DMS79 (cell line): ENCODE data around the gene MGAT2.
A peak's percentile ranks its signal among the peaks of the same experiment; 100 is the strongest.
"Not testable (repeated sequence)": the region's sequence is repeated elsewhere in the genome, so short reads cannot be mapped to it uniquely, and the experiment has no call there.

Source experiments
- DNase-seq: peaks from one replicate; lab custom pipeline; 2025; lab: John Stamatoyannopoulos, UW

The MGAT2 gene

DNA sequence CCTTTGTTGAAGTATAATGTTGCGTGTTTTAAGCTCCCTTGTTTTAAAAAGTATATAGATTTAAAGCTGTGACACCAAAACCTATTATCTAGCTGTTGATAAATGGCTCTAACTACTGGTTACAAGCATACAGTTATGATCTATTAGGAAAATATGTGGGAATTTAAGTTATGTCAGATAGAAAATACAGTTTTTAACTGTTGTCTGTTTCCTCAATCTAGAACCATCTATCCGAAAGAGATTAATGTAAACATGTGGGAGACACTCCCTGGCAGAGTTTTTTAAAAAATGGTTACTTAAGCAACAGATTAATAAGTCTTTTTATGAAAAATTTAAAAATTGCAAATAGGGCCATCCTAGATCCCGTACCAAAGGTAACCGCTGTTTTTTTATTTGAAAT, 8.3 kb upstream of the MGAT2 start:
- DNase-seq = no peak

DNA sequence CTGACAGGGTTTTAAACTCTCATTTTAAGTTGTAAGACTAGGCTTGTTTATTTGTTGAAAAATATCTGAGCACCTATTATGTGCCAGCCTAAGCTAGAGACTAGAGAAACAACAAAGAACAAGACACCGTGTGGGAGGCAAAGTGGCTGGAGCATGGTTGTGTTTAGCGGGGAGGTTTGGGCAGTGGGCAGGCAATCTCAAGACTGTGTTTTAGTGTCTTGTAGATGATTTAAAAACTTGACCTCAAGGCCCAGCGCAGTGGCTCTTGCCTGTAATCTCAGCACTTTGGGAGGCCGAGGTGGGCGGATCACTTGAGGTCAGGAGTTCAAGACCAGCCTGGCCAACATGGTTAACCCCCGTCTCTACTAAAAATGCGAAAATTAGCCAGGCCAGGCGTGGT, 7.9 kb upstream of the MGAT2 start:
- DNase-seq = no peak

DNA sequence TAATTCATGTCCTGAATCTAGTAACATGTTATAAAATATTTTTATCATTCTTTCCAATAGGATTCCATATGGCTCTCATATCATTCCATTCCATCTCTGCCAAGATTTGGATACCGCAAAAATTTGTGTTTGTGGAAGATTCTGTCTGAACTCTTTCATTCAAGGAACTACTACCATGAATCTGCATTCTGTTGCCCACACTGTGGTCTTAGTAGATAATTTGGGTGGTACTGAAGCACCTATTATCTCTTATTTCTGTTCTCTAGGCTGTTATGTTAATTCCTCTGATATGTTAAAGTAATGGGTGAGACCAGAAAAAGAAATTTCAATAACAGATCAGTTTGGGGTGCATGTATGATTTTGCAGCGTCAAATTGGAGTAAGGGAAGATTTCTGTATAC, 6.4 kb upstream of the MGAT2 start:
- DNase-seq = no peak

DNA sequence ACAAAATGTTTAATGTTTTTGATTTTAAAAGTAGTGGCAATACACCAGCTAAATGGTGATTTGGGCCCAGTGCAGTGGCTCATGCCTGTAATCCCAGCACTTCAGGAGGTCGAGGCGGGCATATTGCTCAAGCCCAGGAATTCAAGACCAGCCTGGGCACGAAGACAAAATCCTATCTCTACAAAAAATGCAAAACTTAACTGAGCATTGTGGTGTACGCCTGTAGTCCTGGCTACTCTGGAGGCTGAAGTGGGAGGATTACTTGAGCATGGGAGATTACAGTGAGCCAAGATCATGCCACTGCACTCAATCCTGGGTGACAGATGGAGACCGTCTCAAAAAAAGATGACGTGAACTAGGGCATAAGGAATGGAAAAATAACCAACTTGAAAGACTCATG, 4.8 kb upstream of the MGAT2 start:
- no peak for DNase-seq

DNA sequence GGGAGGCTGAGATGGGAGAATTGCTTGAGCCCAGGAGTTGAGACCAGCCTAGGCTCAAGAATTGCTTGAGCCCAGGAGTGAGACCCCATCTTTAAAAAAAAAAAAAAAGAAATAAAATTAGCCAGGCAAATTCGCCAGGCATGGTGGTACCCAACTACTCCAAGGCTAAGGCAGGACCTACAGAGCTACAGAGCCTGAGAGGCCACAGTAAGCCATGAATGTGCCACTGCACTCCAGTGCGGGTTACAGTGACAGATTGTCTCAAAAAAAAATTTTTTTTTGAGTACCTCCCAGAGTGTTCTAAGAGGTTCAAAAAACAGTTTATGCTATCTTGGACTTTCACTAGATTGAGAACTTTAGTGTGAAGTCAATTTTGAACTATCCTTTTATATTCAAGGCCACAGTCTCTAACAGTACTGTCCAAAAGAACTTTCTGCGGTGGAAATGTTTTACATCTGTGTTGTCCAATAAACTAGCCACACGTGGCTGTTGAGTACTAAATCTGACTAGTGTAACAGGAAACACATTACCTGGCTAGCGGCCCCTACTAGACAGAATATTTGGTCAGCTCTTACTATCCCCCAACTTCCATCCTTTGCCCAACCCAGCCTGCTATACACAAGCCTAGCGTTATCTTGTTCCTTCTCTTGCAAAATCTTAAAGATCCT, 2.6 kb upstream of the MGAT2 start:
- no peak for DNase-seq

DNA sequence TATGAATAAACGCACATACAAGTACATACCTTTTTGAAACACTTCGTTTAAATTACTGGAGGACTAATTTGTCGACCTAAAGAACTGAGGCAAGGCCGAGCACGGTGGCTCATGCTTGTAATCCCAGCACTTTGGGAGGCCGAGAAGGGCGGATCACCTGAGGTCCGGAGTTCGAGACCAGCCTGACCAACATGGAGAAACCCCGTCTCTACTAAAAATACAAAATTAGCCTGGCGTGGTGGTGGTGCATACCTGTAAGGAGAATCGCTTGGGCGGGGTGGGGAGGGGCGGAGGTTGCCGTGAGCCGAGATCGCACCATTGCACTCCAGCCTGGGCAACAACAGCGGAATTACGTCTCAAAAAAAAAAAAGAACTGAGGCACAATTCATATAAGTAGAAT, 1.3 kb upstream of the MGAT2 start:
- DNase-seq = not testable (repeated sequence)

DNA sequence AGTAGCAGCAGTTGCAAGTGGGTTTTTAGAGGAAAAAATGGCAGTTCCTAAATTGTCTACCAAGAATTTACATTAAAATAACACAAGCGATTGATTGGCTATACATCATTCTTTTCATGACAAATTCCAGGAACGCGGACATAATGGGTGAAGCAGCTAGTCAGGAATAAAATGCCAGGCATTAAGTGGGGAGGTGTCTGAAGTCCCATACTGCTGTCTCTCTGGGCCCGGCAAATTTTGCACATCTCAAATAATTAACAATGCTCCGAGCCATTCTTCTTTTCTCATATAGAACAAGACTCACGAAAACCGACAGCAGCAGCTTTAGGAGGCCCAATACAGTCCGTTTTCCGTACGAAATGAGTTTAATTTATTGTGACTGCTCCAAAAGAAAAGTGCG, 869 bp upstream of the MGAT2 start:
- no peak for DNase-seq

DNA sequence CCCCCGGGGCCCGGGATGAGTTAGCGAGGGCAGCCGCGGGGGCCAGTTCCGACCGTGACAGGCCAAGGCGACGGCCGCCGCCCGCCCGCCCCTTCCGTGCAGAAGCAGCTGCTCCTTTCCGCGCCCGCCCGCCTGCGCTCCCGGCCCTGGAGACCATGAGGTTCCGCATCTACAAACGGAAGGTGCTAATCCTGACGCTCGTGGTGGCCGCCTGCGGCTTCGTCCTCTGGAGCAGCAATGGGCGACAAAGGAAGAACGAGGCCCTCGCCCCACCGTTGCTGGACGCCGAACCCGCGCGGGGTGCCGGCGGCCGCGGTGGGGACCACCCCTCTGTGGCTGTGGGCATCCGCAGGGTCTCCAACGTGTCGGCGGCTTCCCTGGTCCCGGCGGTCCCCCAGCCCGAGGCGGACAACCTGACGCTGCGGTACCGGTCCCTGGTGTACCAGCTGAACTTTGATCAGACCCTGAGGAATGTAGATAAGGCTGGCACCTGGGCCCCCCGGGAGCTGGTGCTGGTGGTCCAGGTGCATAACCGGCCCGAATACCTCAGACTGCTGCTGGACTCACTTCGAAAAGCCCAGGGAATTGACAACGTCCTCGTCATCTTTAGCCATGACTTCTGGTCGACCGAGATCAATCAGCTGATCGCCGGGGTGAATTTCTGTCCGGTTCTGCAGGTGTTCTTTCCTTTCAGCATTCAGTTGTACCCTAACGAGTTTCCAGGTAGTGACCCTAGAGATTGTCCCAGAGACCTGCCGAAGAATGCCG, 699 bp downstream of the MGAT2 start:
- DNase-seq = peak; percentile 49

DNA sequence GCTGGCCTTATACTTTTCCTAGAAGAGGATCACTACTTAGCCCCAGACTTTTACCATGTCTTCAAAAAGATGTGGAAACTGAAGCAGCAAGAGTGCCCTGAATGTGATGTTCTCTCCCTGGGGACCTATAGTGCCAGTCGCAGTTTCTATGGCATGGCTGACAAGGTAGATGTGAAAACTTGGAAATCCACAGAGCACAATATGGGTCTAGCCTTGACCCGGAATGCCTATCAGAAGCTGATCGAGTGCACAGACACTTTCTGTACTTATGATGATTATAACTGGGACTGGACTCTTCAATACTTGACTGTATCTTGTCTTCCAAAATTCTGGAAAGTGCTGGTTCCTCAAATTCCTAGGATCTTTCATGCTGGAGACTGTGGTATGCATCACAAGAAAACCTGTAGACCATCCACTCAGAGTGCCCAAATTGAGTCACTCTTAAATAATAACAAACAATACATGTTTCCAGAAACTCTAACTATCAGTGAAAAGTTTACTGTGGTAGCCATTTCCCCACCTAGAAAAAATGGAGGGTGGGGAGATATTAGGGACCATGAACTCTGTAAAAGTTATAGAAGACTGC, 1.5 kb downstream of the MGAT2 start:
- no peak for DNase-seq

DNA sequence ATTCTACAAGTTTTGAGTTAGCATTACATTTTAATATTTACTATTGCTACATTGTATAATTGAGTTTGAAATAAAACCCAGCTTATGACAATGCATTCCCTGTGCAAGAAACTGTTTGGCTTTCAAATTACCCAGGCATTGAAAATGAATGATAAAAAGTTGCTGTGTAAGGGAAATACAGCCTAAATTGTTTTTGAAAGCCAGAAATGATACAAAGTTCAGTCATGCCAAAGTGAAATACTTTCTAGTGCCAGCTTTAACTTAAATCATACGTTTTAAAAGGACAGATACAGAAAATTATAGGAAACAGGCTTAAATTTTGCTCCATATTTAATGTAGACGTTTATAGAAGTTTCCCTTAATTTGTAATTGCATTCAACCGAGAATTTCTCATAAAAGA, 2.8 kb downstream of the MGAT2 start:
- DNase-seq = no peak

DNA sequence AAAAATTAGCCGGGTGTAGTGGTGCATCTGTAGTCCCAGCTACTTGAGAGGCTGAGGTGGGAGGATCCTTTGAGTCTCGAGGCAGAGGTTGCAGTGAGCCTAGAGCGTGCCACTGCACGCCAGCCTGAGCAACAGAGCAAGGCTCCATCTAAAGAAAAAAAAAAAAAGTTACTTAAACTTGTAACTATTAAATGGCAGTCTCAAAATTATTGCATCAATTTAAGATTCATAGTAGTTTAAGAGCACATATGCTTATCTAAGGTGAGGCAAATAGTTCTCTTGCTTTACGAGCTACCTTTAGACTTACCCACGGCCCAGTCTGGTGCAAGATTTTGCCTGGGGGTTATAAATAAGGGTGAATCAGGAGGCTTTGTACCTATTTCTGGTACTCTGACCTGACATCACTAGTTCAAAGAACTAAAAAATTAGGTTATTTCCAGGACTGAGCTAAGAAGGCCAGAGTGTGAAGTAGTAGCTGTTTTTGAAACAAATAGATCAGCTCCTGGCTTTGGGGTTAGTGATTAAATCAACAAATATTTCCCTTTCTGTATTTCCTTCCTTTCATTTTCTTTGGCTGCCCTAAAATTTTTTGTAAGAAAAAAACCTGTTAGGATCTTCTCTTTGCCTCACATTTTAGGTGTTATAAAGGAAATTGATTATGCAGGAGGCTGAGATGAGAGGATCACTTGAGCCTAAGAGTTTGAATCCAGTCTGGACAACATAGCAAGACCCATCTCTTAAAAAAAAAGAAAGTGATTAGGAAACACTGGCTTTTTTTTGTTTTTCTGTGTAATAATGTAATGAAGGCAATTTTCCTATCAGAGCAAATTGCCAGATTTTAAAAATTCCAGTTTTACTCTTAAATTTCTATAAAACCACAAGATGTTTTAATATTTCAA, 3.6 kb downstream of the MGAT2 start:
- DNase-seq = no peak

DNA sequence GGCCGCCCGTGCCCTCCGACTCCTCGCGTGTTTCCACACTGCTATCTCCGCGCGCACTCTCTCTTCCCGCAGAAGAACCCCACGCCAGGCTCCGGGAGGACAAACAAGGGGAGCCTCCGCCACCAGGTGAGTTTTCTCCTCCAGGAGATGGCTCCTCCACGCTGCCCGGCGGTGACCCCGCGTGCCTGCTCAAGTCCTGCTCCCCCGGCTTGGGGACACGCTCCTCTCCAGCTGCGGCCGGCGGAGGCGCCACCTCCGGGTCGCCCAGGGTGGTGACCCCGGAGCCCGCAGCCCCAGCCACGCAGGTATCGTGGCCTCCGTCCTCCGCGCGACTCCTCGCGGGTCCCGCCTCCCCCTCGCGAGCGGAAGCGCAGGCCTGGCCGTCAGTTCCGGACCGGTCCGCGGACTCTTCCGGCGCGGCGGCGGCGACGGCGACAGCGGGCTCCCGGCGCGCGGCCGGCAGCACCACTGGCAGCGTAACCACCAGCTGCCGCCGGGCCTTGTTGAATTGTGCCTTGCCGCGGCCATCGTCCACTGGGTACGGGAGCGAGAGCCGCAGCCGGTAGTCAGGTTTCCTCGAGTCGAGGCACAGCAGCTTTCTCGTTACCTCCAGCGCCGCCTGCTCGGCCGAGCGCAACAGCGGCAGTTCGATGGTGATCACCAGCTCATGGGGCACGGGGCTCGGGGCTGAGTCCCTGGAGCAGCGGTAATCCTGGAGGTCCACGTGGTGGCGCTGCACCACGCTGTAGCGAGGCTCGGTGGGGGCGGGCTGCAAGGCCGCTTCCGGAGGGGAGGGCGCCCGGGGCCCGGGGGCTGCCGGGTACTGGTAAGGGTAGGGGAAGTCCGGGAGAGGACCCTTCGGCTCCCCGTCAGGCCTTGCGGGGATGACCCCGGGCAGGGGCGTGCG, 13.3 kb downstream of the MGAT2 start:
- DNase-seq = peak; percentile 92

DNA sequence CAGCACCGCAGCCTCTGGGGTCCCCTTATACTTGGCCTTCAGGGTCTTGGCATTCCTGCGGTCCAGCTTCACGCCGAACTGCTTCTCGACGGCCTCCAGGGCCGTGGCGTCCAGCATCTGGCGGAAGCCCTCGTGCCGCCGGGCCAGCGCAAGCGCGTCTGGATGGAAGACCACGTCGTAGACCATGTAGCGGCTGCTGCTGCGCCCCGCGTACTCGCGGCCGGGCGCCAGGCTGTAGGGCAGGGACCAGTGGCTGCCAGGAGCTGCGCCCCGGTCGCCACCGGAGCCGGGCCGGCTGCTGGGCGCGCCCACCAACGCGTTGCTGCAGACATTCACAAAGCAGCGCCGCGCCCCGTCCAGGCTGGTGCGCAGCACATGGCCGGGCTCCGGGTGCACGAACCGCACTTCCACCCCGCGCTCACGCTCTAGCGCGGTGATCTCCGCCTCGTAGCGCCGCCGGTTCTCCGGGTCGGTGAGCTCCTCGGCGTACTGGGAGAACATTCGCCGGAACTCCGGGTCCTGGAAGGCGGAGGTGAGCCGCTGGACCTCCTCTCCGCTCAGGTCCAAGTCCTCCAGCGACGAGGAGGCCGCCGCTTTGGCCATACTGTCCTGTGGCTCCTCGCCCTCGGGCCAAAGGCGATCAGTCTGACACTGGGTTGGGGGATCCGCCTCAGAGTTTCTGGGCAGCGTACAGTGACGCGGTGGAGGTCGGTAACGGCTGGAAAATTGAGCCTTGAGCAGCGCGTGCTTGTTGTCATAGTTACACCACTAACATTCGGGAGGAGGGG, 14.1 kb downstream of the MGAT2 start, which contains the start of gene DNAAF2:
Gene DNAAF2, minus strand, starts transcription at position 698 of the 788 bp plus-strand sequence. Its CDS starts 95 bp downstream, at position 603.
- peak; percentile 51 for DNase-seq

DNA sequence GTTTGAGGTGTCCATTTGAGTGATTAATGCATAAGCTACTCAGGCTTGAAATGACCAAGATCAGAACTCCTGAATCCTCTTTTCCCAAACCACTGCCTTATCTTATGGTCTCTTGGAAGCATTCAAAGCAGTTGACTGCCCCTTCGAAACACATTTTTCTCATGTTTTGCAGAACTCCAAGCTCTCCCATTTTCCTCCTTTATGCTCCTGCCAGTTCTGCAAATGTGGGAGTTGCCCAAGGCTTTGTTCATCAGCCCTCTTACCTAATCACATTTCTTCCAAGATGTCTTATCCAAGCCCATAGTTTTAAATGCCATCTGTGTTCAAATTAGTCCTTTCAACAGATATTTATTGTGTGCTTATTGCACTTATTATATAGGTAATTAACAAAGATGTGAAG, 16.3 kb downstream of the MGAT2 start:
- no peak for DNase-seq

DNA sequence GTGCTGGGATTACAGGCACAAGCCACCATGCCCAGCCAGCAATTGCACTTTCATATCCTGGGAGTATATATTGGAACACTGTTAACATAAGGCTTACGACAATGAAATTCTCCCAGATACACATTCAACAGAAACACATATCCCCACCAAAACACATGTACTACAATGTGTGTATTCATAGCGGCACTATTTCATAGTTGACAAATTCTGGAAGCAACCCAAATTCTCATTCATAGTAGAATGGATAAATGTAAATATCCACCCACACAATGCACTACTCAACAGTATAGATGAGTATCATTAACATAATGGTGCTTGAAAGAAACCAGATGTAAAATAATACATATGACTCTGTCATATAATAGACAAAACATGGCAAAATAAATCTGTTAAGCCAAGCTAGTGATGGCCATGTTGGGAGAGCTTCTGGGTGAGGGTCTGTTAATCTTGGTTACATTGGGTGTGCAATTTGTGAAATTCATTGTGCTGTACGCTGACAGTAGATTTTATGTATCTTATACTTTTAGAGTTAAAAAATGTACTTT, 17.0 kb downstream of the MGAT2 start:
- DNase-seq = no peak

DNA sequence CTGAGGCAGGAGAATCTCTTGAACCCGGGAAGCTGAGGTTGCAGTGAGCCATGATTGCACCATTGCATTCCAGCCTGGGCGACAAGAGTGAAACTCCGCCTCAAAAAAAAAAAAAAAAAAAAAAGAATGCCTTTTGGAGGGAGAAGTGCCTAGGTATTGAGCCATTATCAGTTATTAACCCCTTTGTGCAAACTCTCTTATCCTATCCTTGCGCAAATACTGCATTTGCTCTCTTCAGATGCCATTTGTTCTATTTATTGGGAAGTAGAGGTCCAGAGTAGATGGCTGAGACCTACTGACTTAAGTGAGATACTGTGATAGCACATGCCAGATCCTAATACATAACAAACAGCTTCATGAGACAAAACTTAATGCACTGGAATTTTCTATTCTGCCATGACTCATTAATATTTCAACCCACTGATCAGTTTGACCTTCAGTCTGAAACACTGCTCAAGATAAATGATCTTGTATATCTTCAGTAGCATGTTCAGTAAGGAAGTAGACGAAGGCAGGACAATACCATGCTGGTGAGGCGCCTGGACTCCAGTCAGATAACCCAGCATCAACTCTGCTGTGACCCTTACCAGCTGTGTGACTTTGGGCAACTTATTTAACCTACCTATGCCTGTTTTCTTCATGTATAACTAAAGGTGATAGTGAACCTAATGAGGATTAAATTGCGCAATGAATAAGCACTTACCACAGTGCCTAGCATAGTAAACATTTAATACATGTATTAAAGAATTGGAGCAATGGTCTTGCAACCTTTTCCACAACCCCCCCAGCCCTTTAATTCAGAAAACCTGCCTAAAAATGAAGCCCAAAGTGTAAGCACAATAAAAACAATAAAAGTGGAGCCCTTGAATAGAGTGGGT, 20.2 kb downstream of the MGAT2 start:
- DNase-seq = no peak

DNA sequence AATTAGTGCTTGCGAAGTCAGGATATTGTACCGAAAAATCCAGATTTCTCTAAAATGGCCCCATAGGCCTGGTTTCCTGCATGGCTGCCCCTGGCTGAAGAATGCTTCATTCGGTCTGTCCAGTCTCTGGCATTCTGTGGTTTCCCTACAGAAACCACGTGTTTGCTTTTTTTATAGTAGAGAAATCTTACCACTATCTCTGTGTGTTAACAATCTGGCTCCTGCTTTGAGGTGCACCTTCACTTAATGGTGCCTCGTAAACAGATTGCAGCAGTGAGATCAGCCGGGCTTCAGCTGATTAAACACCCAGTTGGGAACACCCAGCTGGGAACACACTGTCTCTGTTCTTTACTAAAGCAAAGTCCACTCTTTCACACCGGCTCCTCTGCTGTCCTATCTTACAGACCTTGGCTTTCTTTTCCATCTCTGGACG, 21.1 kb downstream of the MGAT2 start:
- no peak for DNase-seq

DNA sequence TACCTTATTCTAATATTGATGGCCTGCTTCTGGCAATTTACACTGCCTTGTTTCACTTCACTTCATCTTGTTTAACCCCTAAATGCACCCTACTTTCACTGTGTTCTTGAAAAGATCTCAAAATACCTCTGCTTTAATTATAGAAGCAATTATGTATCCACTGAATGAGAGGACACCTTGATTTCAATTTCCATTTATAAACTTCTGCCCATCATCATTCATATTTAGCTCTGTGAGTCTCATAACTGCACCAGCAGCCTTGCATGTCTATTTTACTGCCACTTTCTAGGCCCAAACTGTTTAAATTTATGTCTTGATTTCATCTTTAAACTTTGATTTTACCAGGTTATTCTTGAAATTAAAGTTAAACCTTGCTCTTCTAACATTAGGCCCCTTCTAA, 21.6 kb downstream of the MGAT2 start:
- no peak for DNase-seq

DNA sequence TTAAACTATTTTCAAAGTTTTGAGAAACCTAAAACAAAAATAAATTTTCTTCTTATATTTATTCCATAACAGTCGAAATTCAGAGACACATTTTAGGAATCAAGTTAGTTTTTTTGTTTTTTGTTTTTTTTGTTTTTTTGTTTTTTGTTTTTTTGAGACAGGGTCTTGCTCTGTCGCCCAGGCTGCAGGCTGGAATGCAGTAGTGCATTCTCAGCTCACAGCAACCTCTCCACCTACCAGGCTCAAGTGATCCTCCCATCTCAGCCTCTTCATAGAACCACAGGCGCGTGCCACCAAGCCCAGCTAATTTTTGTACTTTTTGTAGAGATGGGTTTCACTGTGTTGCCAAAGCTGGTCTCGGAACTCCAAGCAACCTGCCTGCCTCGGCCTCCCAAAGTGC, 32.9 kb downstream of the MGAT2 start:
- no peak for DNase-seq
